OCI-LY1 (cell line): ENCODE results near the gene ERICH6.

Source experiments
- H2AFZ ChIP-seq: fragments of 200-600 bp; sonication (generic), shearing (Covaris generic); 2 replicates; pipeline ENCODE4 v1.6.0; 2014; ENCODE audit warnings: antibody characterized with exemption, mild to moderate bottlenecking, low read length
- H3F3A ChIP-seq: fragments of 200-600 bp; sonication (generic), shearing (Covaris generic); 2 replicates; pipeline ENCODE4 v1.6.0; 2014; ENCODE audit warnings: mild to moderate bottlenecking, antibody characterized with exemption, low read length, moderate library complexity; ENCODE audit not compliant: insufficient read depth
- H3K27ac ChIP-seq: fragments of 200-600 bp; sonication (generic); 2 replicates; pipeline ENCODE4 v1.5.1; 2014; ENCODE audit warnings: low read length, mixed run types, mild to moderate bottlenecking, low read depth; ENCODE audit not compliant: poor library complexity, severe bottlenecking
- H3K27me3 ChIP-seq: fragments of 200-600 bp; sonication (generic); 2 replicates; pipeline ENCODE4 v1.6.0; 2014; ENCODE audit warnings: antibody characterized with exemption, mild to moderate bottlenecking, low read length, moderate library complexity; ENCODE audit not compliant: insufficient read depth
- H3K36me3 ChIP-seq: fragments of 200-600 bp; sonication (generic); 2 replicates; pipeline ENCODE4 v1.6.1; 2014; ENCODE audit warnings: mild to moderate bottlenecking, antibody characterized with exemption, low read length, moderate library complexity, mixed read lengths; ENCODE audit not compliant: insufficient read depth
- H3K4me1 ChIP-seq: fragments of 200-600 bp; sonication (generic); 2 replicates; pipeline ENCODE4 v1.5.1; 2014; ENCODE audit warnings: mild to moderate bottlenecking, low read length, moderate library complexity; ENCODE audit not compliant: insufficient read depth, severe bottlenecking
- H3K4me2 ChIP-seq: fragments of 200-600 bp; sonication (generic), shearing (Covaris generic); 2 replicates; pipeline ENCODE4 v1.6.1; 2014; ENCODE audit warnings: low read length
- H3K4me3 ChIP-seq: fragments of 200-600 bp; sonication (generic); 2 replicates; pipeline ENCODE4 v1.5.1; 2014; ENCODE audit warnings: low read length, low read depth, mild to moderate bottlenecking, mixed read lengths; ENCODE audit not compliant: poor library complexity, severe bottlenecking
- H3K79me2 ChIP-seq: fragments of 200-600 bp; shearing (Covaris generic); 2 replicates; pipeline ENCODE4 v1.6.1; 2016; ENCODE audit warnings: mixed run types, low read length, mixed read lengths; ENCODE audit not compliant: insufficient read depth
- H3K9ac ChIP-seq: fragments of 200-600 bp; sonication (generic), shearing (Covaris generic); 2 replicates; pipeline ENCODE4 v1.6.1; 2014; ENCODE audit warnings: mild to moderate bottlenecking, low read length, mixed read lengths
- H3K9me2 ChIP-seq: fragments of 200-600 bp; sonication (generic), shearing (Covaris generic); 2 replicates; pipeline ENCODE4 v1.6.1; 2014; ENCODE audit warnings: low read depth, mild to moderate bottlenecking, low read length, mixed read lengths
- H3K9me3 ChIP-seq: fragments of 200-600 bp; shearing (Covaris generic); 2 replicates; pipeline ENCODE4 v1.6.1; 2014; ENCODE audit warnings: low read length, mixed read lengths
- H4K20me1 ChIP-seq: fragments of 200-600 bp; sonication (generic), shearing (Covaris generic); 2 replicates; pipeline ENCODE4 v1.6.0; 2016; ENCODE audit warnings: mild to moderate bottlenecking, low read length; ENCODE audit not compliant: insufficient read depth
- EZH2 ChIP-seq: fragments of 200-600 bp; sonication (generic), shearing (Covaris generic); IDR thresholded peaks from 2 replicates; pipeline ENCODE4 v1.8.0; 2017; ENCODE audit warnings: borderline replicate concordance, mixed run types, mild to moderate bottlenecking, antibody characterized with exemption, low read length, moderate library complexity, mixed read lengths
- TF ChIP-seq, protein P1 (sequence below): fragments of 200-600 bp; sonication (generic), shearing (Covaris generic); IDR thresholded peaks from 2 replicates; pipeline ENCODE4 v1.5.1; 2017; ENCODE audit warnings: mild to moderate bottlenecking, antibody characterized with exemption, low read length, moderate library complexity, mixed read lengths

The ERICH6 gene

GRCh38 chr3:150703756-150704344 lies at the start of gene ERICH6:
ERICH6 (minus strand) TSS chr3:150703920; CDS start chr3:150703898, 22 bp downstream.
- TF ChIP-seq, protein P1, sequence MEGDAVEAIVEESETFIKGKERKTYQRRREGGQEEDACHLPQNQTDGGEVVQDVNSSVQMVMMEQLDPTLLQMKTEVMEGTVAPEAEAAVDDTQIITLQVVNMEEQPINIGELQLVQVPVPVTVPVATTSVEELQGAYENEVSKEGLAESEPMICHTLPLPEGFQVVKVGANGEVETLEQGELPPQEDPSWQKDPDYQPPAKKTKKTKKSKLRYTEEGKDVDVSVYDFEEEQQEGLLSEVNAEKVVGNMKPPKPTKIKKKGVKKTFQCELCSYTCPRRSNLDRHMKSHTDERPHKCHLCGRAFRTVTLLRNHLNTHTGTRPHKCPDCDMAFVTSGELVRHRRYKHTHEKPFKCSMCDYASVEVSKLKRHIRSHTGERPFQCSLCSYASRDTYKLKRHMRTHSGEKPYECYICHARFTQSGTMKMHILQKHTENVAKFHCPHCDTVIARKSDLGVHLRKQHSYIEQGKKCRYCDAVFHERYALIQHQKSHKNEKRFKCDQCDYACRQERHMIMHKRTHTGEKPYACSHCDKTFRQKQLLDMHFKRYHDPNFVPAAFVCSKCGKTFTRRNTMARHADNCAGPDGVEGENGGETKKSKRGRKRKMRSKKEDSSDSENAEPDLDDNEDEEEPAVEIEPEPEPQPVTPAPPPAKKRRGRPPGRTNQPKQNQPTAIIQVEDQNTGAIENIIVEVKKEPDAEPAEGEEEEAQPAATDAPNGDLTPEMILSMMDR = no peak
- TF ChIP-seq EZH2 = no peak
- H4K20me1 ChIP-seq = no peaks in the 10 kb centered on the region
- peaks cover 7% of the 10 kb centered on the region for H3K9me3 ChIP-seq
- H3K36me3 ChIP-seq = peaks cover 20% of the 10 kb centered on the region; the same call in 1 of the 2 replicates
- no peaks in the 10 kb centered on the region for H3K27me3 ChIP-seq
- peak within 1 kb of the TSS; percentile 94 for H3K4me2 ChIP-seq
- H3K9ac ChIP-seq = peak within 1 kb of the TSS; percentile 72
- H3K9me2 ChIP-seq = no peaks in the 10 kb centered on the region
- H3K79me2 ChIP-seq = no peaks in the 10 kb centered on the region
- H3K4me3 ChIP-seq = peak within 1 kb of the TSS; percentile 71
- H2AFZ ChIP-seq = peak within 1 kb of the TSS; percentile 97
- no peaks in the 10 kb centered on the region for H3F3A ChIP-seq
- H3K4me1 ChIP-seq = peaks cover 23% of the 10 kb centered on the region
- H3K27ac ChIP-seq = peak within 1 kb of the TSS; percentile 54

DNA sequence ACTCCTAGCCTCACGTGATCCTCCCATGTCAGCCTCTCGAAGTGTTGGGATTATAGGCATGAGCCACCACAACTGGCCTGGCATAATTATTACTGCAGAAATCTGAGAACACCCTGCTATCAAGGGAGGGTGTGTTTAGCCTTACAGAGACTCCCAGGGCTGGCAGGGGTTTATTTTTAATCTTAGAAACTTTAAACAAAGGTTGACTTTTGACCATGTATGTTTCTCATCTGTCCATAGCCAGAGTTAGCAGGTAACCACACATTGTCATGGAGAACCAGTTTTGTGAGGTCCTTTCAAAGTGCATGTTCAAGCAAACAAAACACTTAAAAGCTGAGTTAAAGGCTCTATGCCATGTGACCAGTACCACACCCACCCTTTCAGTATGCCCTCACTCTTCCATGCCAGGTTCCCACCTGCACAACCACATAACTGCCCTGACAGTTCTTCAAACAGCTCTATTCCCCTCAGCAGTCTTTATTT lies 48.1 kb upstream of the ERICH6 start:
- H3K79me2 ChIP-seq = peaks cover 97% of the 10 kb centered on the region
- no peaks in the 10 kb centered on the region for H3F3A ChIP-seq
- peaks cover 60% of the 10 kb centered on the region for H3K36me3 ChIP-seq
- peaks cover 72% of the 10 kb centered on the region for H3K4me1 ChIP-seq
- H3K4me3 ChIP-seq = no peak overlapping the region
- TF ChIP-seq, protein P1 = no peak
- no peak for TF ChIP-seq EZH2
- H3K4me2 ChIP-seq = no peak overlapping the region
- H3K9me2 ChIP-seq = no peaks in the 10 kb centered on the region
- no peak overlapping the region for H2AFZ ChIP-seq
- H3K27me3 ChIP-seq = no peaks in the 10 kb centered on the region
- no peaks in the 10 kb centered on the region for H4K20me1 ChIP-seq
- H3K27ac ChIP-seq = peak overlapping the region; percentile 13
- H3K9ac ChIP-seq = no peak overlapping the region
- no peaks in the 10 kb centered on the region for H3K9me3 ChIP-seq

GRCh38 chr3:150749255-150749654 lies 45.5 kb upstream of the ERICH6 start:
- H3K4me1 ChIP-seq = peaks cover 75% of the 10 kb centered on the region
- peak overlapping the region; percentile 20 for H3K27ac ChIP-seq
- H2AFZ ChIP-seq = no peak overlapping the region
- H3F3A ChIP-seq = no peaks in the 10 kb centered on the region
- H3K36me3 ChIP-seq = peaks cover 47% of the 10 kb centered on the region
- TF ChIP-seq, protein P1 = no peak
- no peak for TF ChIP-seq EZH2
- no peak overlapping the region for H3K4me3 ChIP-seq
- H4K20me1 ChIP-seq = no peaks in the 10 kb centered on the region
- H3K9ac ChIP-seq = no peak overlapping the region; the same call in 1 of the 2 replicates
- no peaks in the 10 kb centered on the region for H3K9me3 ChIP-seq
- H3K27me3 ChIP-seq = no peaks in the 10 kb centered on the region
- no peaks in the 10 kb centered on the region for H3K9me2 ChIP-seq
- peak overlapping the region; percentile 2; the same call in 1 of the 2 replicates for H3K4me2 ChIP-seq
- H3K79me2 ChIP-seq = peaks cover 96% of the 10 kb centered on the region
